Stimulated activated naive CD8-positive, alpha-beta T cell treated with anti-CD3 and anti-CD28 coated beads, Interleukin-15, Interleukin-2, amounts not matched to agents 100 U/mL and 50 U/mL, for 24 hours (primary cell): ENCODE measurements around the gene PTCRA.

ENCODE experiments used
- ATAC-seq: fragments of 150-1000 bp; cut with Tn5 transposase; one replicate; pipeline ENCODE4 v1.10.0; 2021
- DNase-seq: peaks from one replicate; pipeline ENCODE4 v3.0.0; 2021

PTCRA gene

GRCh38 chr6:42973926-42974325 is 58.1 kb downstream of the PTCRA start:
- no peak for DNase-seq
- ATAC-seq, result no peak

DNA sequence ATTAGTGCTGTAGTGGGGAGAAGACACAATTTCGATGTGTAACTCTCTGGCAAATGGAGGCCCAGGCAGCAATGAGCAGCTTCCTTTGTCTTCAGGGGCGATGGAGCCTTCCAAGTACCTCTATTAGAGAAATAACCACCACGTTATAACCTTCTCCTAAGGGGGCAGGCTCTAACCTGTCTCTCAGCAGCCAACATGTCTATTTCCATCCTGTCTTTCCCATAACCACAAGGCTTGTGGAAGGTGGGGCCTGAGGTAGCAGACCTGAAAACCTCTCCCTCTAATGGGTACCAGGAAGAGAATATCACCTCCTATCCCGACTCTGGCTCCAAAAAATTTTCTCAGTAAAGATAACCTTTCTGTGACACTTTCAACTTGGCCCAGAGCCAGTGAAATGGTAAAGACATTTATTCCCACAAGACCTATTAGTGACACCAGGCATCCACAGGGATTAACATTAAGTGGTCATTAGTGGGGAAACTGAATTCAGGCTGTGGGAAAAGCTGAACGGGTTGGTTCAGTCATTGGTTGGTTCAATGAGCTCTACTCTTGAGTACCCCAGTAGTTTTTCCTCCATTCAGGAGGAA is 59.2 kb downstream of the PTCRA start:
- ATAC-seq (no peak), DNase-seq (no peak)
